Ovary (tissue), 3 donors: ENCODE measurements around the gene SORCS2.

Source experiments
- EP300 ChIP-seq: sonication (generic); formaldehyde crosslinking; IDR thresholded peaks from one replicate; pipeline ENCODE4 v1.6.1; 2017; ENCODE audit warnings: antibody characterized with exemption
- POLR2A ChIP-seq: fragments of 450-650 bp; IDR thresholded peaks from one replicate; pipeline ENCODE4 v1.6.1; 2017; ENCODE audit warnings: antibody characterized with exemption, mild to moderate bottlenecking, moderate library complexity
- TF ChIP-seq, protein P1 (sequence below), 3 donors: fragments of 450-650 bp in 2 of 3; fragments of 200-600 bp in 1 of 3; IDR thresholded peaks; one replicate each; pipeline versions ENCODE4 v1.5.1 to v1.8.0; 2016 to 2022; ENCODE audit warnings: antibody characterized with exemption in 3 of 3, mild to moderate bottlenecking in 1 of 3
- donor health status: DM: no; HTN: no; CAD: no.

GRCh38 chr4:7251321-7251720 is 59.0 kb downstream of the SORCS2 start:
- TF ChIP-seq, protein P1, sequence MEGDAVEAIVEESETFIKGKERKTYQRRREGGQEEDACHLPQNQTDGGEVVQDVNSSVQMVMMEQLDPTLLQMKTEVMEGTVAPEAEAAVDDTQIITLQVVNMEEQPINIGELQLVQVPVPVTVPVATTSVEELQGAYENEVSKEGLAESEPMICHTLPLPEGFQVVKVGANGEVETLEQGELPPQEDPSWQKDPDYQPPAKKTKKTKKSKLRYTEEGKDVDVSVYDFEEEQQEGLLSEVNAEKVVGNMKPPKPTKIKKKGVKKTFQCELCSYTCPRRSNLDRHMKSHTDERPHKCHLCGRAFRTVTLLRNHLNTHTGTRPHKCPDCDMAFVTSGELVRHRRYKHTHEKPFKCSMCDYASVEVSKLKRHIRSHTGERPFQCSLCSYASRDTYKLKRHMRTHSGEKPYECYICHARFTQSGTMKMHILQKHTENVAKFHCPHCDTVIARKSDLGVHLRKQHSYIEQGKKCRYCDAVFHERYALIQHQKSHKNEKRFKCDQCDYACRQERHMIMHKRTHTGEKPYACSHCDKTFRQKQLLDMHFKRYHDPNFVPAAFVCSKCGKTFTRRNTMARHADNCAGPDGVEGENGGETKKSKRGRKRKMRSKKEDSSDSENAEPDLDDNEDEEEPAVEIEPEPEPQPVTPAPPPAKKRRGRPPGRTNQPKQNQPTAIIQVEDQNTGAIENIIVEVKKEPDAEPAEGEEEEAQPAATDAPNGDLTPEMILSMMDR (IDR thresholded peaks at IDR 0.05) = no peak
- TF ChIP-seq POLR2A (no peak), EP300 (no peak)
